Neural progenitor cell (in vitro differentiated cells): ENCODE data around the gene NELFB. TPM values are rescaled to one million over a fixed set of nuclear protein-coding genes. Genes with fewer than 3 reads are reported as not detected.

Source experiments
- DNase-seq: peaks from one replicate; pipeline ENCODE4 v3.0.0-alpha.2; 2016; ENCODE audit warnings: low spot score
- H2AFZ ChIP-seq: fragments of 200-600 bp; sonication (generic); replicated peaks from 2 replicates; pipeline ENCODE4 v1.6.1; 2016; ENCODE audit warnings: antibody characterized with exemption
- H3F3A ChIP-seq: fragments of 200-600 bp; sonication (generic); 2 replicates; pipeline ENCODE4 v1.6.1; 2016; ENCODE audit warnings: antibody characterized with exemption, low read depth
- H3K27ac ChIP-seq: fragments of 200-600 bp; sonication (generic); 2 replicates; pipeline ENCODE4 v1.5.1; 2016; ENCODE audit warnings: mild to moderate bottlenecking
- H3K27me3 ChIP-seq: fragments of 200-600 bp; sonication (generic); 2 replicates; pipeline ENCODE4 v1.6.1; 2016; ENCODE audit warnings: mild to moderate bottlenecking, moderate library complexity
- H3K36me3 ChIP-seq: fragments of 200-600 bp; sonication (generic); 2 replicates; pipeline ENCODE4 v1.5.1; 2016
- H3K4me1 ChIP-seq: fragments of 200-600 bp; sonication (generic); 2 replicates; pipeline ENCODE4 v1.6.1; 2016; ENCODE audit warnings: mixed run types
- H3K4me2 ChIP-seq: fragments of 200-600 bp; sonication (generic); 2 replicates; pipeline ENCODE4 v1.6.1; 2016
- H3K4me3 ChIP-seq: fragments of 200-600 bp; sonication (generic); 2 replicates; pipeline ENCODE4 v1.5.1; 2016
- H3K79me2 ChIP-seq: fragments of 200-600 bp; sonication (generic); 2 replicates; pipeline ENCODE4 v1.6.1; 2016; ENCODE audit warnings: low read depth
- H3K9ac ChIP-seq: fragments of 200-600 bp; sonication (generic); 2 replicates; pipeline ENCODE4 v1.6.1; 2016
- H3K9me3 ChIP-seq: fragments of 200-600 bp; sonication (generic); 2 replicates; pipeline ENCODE4 v1.5.1; 2016; ENCODE audit warnings: low read depth
- H4K20me1 ChIP-seq: fragments of 200-600 bp; sonication (generic); 2 replicates; pipeline ENCODE4 v1.6.1; 2016; ENCODE audit warnings: low read depth
- H3K27ac Mint-ChIP-seq: 3 replicates; pipeline ENCODE4 v1.8.0; 2021; ENCODE audit warnings: mixed read lengths
- H3K27me3 Mint-ChIP-seq: 2 replicates; pipeline ENCODE4 v1.8.0; 2022; ENCODE audit warnings: low read depth, mild to moderate bottlenecking, inconsistent platforms, moderate library complexity, mixed read lengths; ENCODE audit not compliant: insufficient read depth
- H3K36me3 Mint-ChIP-seq: 3 replicates; pipeline ENCODE4 v1.8.0; 2021; ENCODE audit warnings: mixed read lengths
- H3K4me1 Mint-ChIP-seq: 3 replicates; pipeline ENCODE4 v1.8.0; 2021; ENCODE audit warnings: mixed read lengths
- H3K4me3 Mint-ChIP-seq: 3 replicates; pipeline ENCODE4 v1.8.0; 2021; ENCODE audit warnings: mild to moderate bottlenecking, moderate library complexity, mixed read lengths
- H3K9me3 Mint-ChIP-seq: 3 replicates; pipeline ENCODE4 v1.8.0; 2020; ENCODE audit warnings: mixed read lengths
- CTCF ChIP-seq: fragments of 200-600 bp; sonication (generic); IDR thresholded peaks from 2 replicates; pipeline ENCODE4 v1.5.1; 2017; ENCODE audit warnings: antibody characterized with exemption, mild to moderate bottlenecking
- EZH2 ChIP-seq: fragments of 200-600 bp; sonication (generic); IDR thresholded peaks from 2 replicates; pipeline ENCODE4 v1.6.1; 2017; ENCODE audit warnings: antibody characterized with exemption, mild to moderate bottlenecking, moderate library complexity
- EZH2phosphoT487 ChIP-seq: fragments of 200-600 bp; sonication (generic); IDR thresholded peaks from 2 replicates; pipeline ENCODE4 v1.6.1; 2017; ENCODE audit warnings: antibody characterized with exemption
- total RNA-seq: library from RNA; depleted of rRNA; stranded (reverse); fragments of >200 nt; gene quantifications from 2 replicates; pipeline ENCODE4 v1.2.3, GENCODE V29; 2015; ENCODE audit warnings: low replicate concordance

The NELFB gene
- total RNA-seq, 1 donor from 2014 or later = 35.2 TPM

GRCh38 chr9:137220317-137221094, 34.6 kb upstream of the NELFB start:
- Mint-ChIP-seq H3K27me3 (peaks cover 2% of the 10 kb centered on the region), H3K27ac (no peak overlapping the region), H3K4me1 (no peaks in the 10 kb centered on the region), H3K9me3 (no peaks in the 10 kb centered on the region), H3K4me3 (peak overlapping the region; percentile 57), H3K36me3 (no peaks in the 10 kb centered on the region)
- H3K4me1 ChIP-seq = peaks cover 13% of the 10 kb centered on the region
- no peak for DNase-seq
- H3K36me3 ChIP-seq = no peaks in the 10 kb centered on the region
- H3K79me2 ChIP-seq = no peaks in the 10 kb centered on the region
- no peak for TF ChIP-seq EZH2
- no peak for TF ChIP-seq EZH2phosphoT487
- no peak for TF ChIP-seq CTCF
- peaks cover 25% of the 10 kb centered on the region for H3K27me3 ChIP-seq
- H3K9me3 ChIP-seq = no peaks in the 10 kb centered on the region
- no peak overlapping the region for H3K4me2 ChIP-seq
- H3K27ac ChIP-seq = no peak overlapping the region
- H3K9ac ChIP-seq = no peak overlapping the region
- H3K4me3 ChIP-seq = no peak overlapping the region
- H3F3A ChIP-seq = peaks cover 12% of the 10 kb centered on the region
- H4K20me1 ChIP-seq = peaks cover 7% of the 10 kb centered on the region
- H2AFZ ChIP-seq = no peak overlapping the region

GRCh38 chr9:137221095-137221505, 34.0 kb upstream of the NELFB start:
- H3K4me3 ChIP-seq = peak overlapping the region; percentile 56
- H3K27ac Mint-ChIP-seq = no peak overlapping the region
- peak overlapping the region; percentile 92 for H3K4me2 ChIP-seq
- H3K4me1 Mint-ChIP-seq = no peaks in the 10 kb centered on the region
- H3F3A ChIP-seq = peaks cover 12% of the 10 kb centered on the region
- no peaks in the 10 kb centered on the region for H3K79me2 ChIP-seq
- no peak overlapping the region for H2AFZ ChIP-seq
- H3K27me3 ChIP-seq = peaks cover 25% of the 10 kb centered on the region
- no peaks in the 10 kb centered on the region for H3K9me3 ChIP-seq
- H3K4me1 ChIP-seq = peaks cover 13% of the 10 kb centered on the region
- TF ChIP-seq EZH2phosphoT487 (no peak), CTCF (no peak), EZH2 (no peak)
- H3K36me3 Mint-ChIP-seq = no peaks in the 10 kb centered on the region
- H3K27ac ChIP-seq = no peak overlapping the region
- DNase-seq = no peak
- H3K9ac ChIP-seq = no peak overlapping the region
- no peaks in the 10 kb centered on the region for H3K36me3 ChIP-seq
- no peak overlapping the region for H3K4me3 Mint-ChIP-seq
- H4K20me1 ChIP-seq = peaks cover 7% of the 10 kb centered on the region
- H3K27me3 Mint-ChIP-seq = peaks cover 2% of the 10 kb centered on the region
- no peaks in the 10 kb centered on the region for H3K9me3 Mint-ChIP-seq

GRCh38 chr9:137221506-137222111, 33.5 kb upstream of the NELFB start:
- H3K4me3 Mint-ChIP-seq = no peak overlapping the region
- Histone ChIP-seq H3K4me1 (peaks cover 13% of the 10 kb centered on the region), H4K20me1 (peaks cover 7% of the 10 kb centered on the region), H3K36me3 (no peaks in the 10 kb centered on the region), H2AFZ (no peak overlapping the region), H3K9ac (no peak overlapping the region), H3K4me2 (peak overlapping the region; percentile 92), H3K4me3 (peak overlapping the region; percentile 56), H3F3A (peaks cover 12% of the 10 kb centered on the region), H3K79me2 (no peaks in the 10 kb centered on the region), H3K27ac (no peak overlapping the region), H3K27me3 (peaks cover 25% of the 10 kb centered on the region), H3K9me3 (no peaks in the 10 kb centered on the region)
- peaks cover 2% of the 10 kb centered on the region for H3K27me3 Mint-ChIP-seq
- no peaks in the 10 kb centered on the region for H3K9me3 Mint-ChIP-seq
- TF ChIP-seq EZH2phosphoT487 (no peak), EZH2 (no peak), CTCF (no peak)
- peak; percentile 47 for DNase-seq
- H3K36me3 Mint-ChIP-seq = no peaks in the 10 kb centered on the region
- H3K27ac Mint-ChIP-seq = no peak overlapping the region
- H3K4me1 Mint-ChIP-seq = no peaks in the 10 kb centered on the region
